GM19438 (cell line): ENCODE data around the gene ZNF236.
"Not testable (repeated sequence)": the region's sequence is repeated elsewhere in the genome, so short reads cannot be mapped to it uniquely, and the experiment has no call there.

Experiments
- ATAC-seq: cut with Tn5 transposase; IDR thresholded peaks from one replicate; pipeline ENCODE4 v1.9.1; 2021; ENCODE audit warnings: low read depth; ENCODE audit not compliant: unreplicated experiment

The ZNF236 gene

GRCh38 chr18:77016936-77017335 is 194.6 kb downstream of the ZNF236 start:
- no peak for ATAC-seq

GRCh38 chr18:77017355-77017754 is 195.0 kb downstream of the ZNF236 start:
- ATAC-seq, result no peak

- ATAC-seq, result not testable (repeated sequence)
Measured at GRCh38 chr18:77018650-77019049, 196.3 kb downstream of the ZNF236 start.

GRCh38 chr18:77019641-77020040 is 197.3 kb downstream of the ZNF236 start:
- ATAC-seq, result no peak
